ENCODE results near the gene NBDY. TPM values are rescaled to one million over a fixed set of nuclear protein-coding genes. Genes with fewer than 3 reads are reported as not detected.
"Not testable (repeated sequence)": the region's sequence is repeated elsewhere in the genome, so short reads cannot be mapped to it uniquely, and the experiment has no call there.

The NBDY gene
- total RNA-seq, 1 donor from 2014 or later: 61.4 TPM

- DNase-seq (ENCODE audit: low spot score): no peak
These were observed 71.8 kb downstream of the NBDY start for GRCh38 chrX:56800801-56801200.

DNA sequence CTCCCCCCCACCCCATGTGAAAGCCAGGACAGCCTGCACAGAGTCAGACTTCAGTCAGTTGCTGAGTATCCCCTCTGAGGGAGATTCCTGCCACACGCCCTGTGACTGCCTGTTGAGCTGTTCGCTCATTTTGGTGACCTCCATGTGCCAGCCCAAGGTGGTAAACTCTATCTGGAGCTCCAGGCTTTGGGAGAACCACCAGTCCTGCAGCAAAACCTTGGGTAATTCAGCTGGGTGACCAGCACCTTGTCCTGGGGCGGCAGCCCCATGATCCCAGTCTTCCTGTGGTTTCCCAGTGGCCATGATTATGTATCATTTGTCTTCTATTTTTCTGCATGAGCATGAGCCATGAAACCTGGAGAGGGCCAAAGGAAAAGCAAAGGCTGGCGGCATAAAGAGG, 73.4 kb downstream of the NBDY start:
- DNase-seq (ENCODE audit: low spot score): no peak

- DNase-seq (ENCODE audit: low spot score): peak; percentile 84
These were observed 74.1 kb downstream of the NBDY start for GRCh38 chrX:56802921-56803849.

GRCh38 chrX:56803850-56804681, 75.0 kb downstream of the NBDY start:
- no peak for DNase-seq (ENCODE audit: low spot score)

DNA sequence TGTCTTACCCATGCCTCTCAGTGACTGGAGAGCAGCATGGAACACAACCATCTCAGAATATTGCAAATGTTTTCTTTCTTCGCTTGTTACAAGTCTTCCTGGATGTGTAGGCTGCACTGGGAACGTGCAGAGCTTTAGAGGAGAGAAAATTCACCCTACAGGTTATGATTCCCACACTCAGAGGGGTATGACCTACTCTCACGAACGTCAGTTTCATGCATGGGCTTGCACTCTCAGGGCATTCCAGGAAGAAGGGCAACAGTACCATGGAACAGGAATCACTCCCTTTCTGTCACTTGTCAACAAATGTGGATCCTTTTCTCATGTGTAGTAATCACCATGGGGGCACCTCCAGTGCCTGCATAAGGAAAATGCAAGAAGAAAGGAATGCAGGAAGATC, 75.8 kb downstream of the NBDY start:
- no peak for DNase-seq (ENCODE audit: low spot score)

- no peak for DNase-seq (ENCODE audit: low spot score)
These were observed 76.4 kb downstream of the NBDY start for GRCh38 chrX:56805399-56805798.

DNA sequence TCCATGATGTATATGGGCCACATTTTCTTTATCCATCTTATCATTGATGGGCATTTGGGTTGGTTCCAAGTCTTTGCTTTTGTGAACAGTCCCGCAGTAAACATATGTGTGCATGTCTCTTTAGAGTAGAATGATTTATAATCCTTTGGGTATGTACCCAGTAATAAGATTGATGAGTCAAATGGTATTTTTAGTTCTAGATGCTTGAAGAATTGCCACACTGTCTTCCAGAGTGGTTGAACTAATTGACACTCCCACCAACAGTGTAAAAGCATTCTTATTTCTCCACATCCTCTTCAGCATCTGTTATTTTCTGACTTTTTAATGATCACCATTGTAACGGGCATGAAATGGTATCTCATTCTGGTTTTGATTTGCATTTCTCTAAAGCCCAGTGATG, 77.1 kb downstream of the NBDY start:
- not testable (repeated sequence) for DNase-seq (ENCODE audit: low spot score)

DNA sequence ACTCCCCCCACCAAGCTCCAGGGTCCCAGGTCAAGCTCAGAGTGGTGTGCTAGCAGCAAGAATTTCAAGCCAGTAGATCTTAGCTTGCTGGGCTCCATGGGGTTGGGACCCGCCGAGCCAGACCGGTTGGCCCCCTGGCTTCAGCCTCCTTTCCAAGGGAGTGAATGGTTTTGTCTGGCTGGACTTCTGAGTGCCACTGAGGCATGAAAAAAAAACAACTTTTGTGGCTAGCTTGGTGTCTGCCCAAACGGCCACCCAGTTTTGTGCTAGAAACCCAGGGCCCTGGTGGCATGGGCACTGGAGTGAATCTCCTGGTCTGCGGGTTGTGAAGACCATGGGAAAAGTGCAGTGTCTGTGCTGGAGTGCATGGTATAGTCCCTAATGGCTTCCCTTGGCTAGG, 82.6 kb downstream of the NBDY start:
- DNase-seq (ENCODE audit: low spot score): no peak

- no peak for DNase-seq (ENCODE audit: low spot score)
These were observed 83.6 kb downstream of the NBDY start for GRCh38 chrX:56812515-56813105.

GRCh38 chrX:56813318-56813837, 84.3 kb downstream of the NBDY start:
- DNase-seq (ENCODE audit: low spot score): no peak

GRCh38 chrX:56817179-56817578, 88.1 kb downstream of the NBDY start:
- DNase-seq (ENCODE audit: low spot score): no peak

DNA sequence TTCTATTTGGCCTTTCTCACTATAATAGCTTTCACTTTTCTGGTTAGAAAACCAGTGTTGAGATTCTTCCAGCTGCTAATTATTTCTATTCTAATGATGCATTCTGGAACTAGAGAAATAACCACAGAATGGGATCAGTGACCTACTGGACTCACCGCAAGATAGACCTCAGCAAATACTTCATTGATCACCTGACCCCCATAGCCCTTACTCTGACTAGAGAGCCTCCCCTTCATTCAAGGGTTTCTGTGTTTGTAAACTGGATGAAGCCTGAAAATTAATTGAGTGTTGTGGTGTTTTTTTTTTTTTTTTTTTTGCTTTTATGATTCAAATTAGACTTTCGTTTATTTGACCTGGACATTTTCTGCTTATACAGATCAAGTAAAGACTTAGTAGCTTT, 97.0 kb downstream of the NBDY start:
- DNase-seq (ENCODE audit: low spot score): no peak

- DNase-seq (ENCODE audit: low spot score): no peak
These were observed 104.6 kb downstream of the NBDY start for GRCh38 chrX:56833626-56834025.

DNA sequence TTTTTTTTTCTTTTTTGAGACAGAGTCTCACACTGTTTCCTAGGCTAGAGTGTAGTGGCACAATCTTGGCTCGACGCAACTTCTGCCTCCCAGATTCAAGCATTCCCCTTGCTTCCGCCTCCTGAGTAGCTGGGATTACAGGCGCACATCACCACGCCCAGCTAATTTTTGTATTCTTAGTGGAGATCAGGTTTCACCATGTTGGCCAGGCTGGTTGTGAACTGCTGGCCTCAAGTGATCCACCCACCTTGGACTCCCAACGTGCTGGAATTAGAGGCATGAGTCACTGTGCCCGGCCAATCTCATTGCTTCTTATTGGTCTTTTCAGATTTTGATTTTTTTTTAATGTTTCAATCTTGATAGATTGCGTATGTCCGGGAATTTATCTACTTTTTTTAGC, 124.4 kb downstream of the NBDY start:
- DNase-seq (ENCODE audit: low spot score): no peak

- DNase-seq (ENCODE audit: low spot score): no peak
These were observed 128.0 kb downstream of the NBDY start for GRCh38 chrX:56857042-56857441.

DNA sequence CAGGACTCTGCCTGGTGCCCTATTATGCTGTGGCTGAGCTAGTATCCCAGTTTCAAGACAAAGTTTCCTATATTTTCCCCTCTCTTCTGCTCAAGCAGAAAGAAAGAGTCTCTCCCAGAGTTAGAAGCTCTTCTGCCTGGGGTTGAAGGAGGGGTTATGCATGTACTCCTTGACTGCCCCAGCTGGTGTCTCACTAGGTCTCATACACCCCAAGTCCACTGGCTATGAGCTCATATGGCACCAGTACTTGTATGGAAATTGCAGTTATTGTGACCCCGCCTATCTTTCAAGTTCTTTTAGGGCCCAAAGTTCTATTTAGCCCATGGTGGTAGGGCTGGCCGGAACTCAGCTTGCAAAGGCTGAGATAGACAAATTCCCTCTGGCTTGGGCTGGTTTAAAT, 131.8 kb downstream of the NBDY start:
- DNase-seq (ENCODE audit: low spot score): no peak

Other genes with a start within 250 kb of the NBDY start
- 39.3 TPM for gene UBQLN2, start 165.6 kb upstream of the NBDY start, total RNA-seq

Data from mucosa of gallbladder (tissue), 1 donor.